Ascending aorta (tissue), 2 donors: ENCODE measurements around the gene ANKRD11. TPM values are rescaled to one million over a fixed set of nuclear protein-coding genes. Genes with fewer than 3 reads are reported as not detected.

Source experiments
- DNase-seq, 2 donors: peaks; one replicate each; pipeline ENCODE4 v3.0.0-alpha.2; 2019; ENCODE audit warnings: low spot score in 2 of 2
- H3K27ac ChIP-seq, 2 donors: fragments of 200-600 bp; sonication (generic); one replicate each; pipeline ENCODE4 v1.5.1; 2016 to 2017; ENCODE audit warnings: mild to moderate bottlenecking in 1 of 2
- H3K27me3 ChIP-seq: fragments of 200-600 bp; sonication (generic); one replicate; pipeline ENCODE4 v1.5.1; 2017
- H3K36me3 ChIP-seq, 2 donors: fragments of 200-600 bp; sonication (generic); one replicate each; pipeline ENCODE4 v1.5.1; 2016
- H3K4me1 ChIP-seq, 2 donors: fragments of 200-600 bp; sonication (generic); one replicate each; pipeline ENCODE4 v1.5.1; 2016 to 2017; ENCODE audit warnings: mild to moderate bottlenecking in 1 of 2
- H3K4me3 ChIP-seq, 2 donors: fragments of 200-600 bp; sonication (generic); one replicate each; pipeline ENCODE4 v1.5.1; 2016 to 2017; ENCODE audit warnings: mild to moderate bottlenecking in 1 of 2
- H3K9me3 ChIP-seq, 2 donors: fragments of 200-600 bp; sonication (generic); one replicate each; pipeline ENCODE4 v1.5.1; 2016
- intact Hi-C: fragments of 100-400 bp; cut with DNase I; formaldehyde crosslinking; loops from one replicate; pipeline ENCODE4 v1.15.1; 2023
- total RNA-seq: library from RNA; depleted of rRNA; stranded (reverse); fragments of >200 nt; gene quantifications from one replicate; pipeline ENCODE4 v1.1.0, GENCODE V29; 2016
- TF ChIP-seq, protein P1 (sequence below), 3 experiments: fragments of 200-600 bp in 2 of 3; fragments of 450-650 bp in 1 of 3; sonication (generic) in 2 of 3; IDR thresholded peaks; one replicate each; pipeline ENCODE4 v1.5.1; 2016 to 2019; ENCODE audit warnings: antibody characterized with exemption in 3 of 3, mild to moderate bottlenecking in 1 of 3, moderate library complexity in 1 of 3

Gene ANKRD11
- total RNA-seq, 1 donor from 2014 or later, result 124 TPM

DNA sequence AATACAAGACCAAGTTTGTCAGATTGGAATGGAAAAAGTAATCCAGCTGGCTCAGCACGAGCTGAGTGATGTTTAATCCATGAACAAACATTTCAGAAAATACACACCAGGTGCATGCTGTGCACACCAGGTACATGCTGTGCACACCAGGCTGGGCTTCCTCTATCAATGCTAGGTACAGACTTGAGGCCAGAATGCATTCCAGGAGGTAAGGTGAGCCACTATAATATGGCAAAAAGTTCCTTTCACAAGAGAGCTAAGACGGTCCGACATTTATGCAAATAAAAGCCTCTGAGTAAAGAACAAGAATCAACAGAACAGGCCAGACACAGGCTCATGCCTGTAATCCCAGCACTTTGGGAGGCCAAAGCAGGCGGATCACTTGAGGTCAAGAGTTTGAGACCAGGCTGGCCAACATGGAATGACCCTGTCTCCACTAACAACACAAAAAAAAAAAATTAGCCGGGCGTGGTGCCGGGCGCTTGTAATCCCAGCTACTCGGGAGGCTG lies 144.7 kb downstream of the ANKRD11 start:
- Histone ChIP-seq H3K4me3 (no peak overlapping the region), H3K4me1 (peaks cover 0 to 7% of the 10 kb centered on the region in 2 donors), H3K27ac (no peak overlapping the region), H3K36me3 (no peaks in the 10 kb centered on the region), H3K9me3 (no peaks in the 10 kb centered on the region), H3K27me3 (no peaks in the 10 kb centered on the region)
- no peak for DNase-seq
- intact Hi-C loops, result no loop called here
- TF ChIP-seq, protein P1, sequence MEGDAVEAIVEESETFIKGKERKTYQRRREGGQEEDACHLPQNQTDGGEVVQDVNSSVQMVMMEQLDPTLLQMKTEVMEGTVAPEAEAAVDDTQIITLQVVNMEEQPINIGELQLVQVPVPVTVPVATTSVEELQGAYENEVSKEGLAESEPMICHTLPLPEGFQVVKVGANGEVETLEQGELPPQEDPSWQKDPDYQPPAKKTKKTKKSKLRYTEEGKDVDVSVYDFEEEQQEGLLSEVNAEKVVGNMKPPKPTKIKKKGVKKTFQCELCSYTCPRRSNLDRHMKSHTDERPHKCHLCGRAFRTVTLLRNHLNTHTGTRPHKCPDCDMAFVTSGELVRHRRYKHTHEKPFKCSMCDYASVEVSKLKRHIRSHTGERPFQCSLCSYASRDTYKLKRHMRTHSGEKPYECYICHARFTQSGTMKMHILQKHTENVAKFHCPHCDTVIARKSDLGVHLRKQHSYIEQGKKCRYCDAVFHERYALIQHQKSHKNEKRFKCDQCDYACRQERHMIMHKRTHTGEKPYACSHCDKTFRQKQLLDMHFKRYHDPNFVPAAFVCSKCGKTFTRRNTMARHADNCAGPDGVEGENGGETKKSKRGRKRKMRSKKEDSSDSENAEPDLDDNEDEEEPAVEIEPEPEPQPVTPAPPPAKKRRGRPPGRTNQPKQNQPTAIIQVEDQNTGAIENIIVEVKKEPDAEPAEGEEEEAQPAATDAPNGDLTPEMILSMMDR (IDR thresholded peaks at IDR 0.05), result no peak

DNA sequence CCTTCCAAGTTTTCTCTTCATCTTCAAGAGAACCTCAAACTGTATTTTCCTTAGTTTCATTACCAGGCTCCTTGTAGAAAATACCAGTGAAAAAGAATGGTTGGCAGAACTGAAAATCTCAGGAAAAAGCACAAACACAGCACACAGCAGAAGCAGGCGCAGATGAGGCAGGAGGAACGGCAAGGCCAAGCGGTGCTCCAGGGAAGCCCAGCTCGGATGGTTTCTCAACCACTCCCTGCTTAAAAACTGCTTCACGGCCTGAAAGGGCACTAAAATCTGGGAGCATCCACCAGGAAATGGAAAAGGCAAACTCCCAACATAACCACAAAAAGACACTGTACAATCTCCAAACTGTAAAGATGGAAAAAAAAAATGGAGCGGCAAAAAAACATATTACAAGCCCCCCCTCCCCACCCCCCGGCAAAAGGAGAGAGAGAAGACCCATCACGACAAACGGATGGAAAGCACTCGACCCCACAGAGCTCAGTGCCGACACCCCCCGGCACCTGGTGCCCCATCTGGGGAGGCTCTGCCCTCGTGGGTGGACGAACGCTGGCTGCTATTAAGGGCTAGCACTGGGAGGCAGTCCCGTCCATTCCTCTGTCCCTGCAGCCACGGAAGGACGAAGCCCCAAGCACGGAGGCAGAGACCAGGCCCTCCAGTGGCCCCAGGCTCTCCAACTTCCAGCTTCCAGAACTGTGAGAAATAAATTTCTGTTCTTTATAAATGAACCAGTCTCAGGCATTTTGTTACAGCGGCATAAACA lies 145.3 kb downstream of the ANKRD11 start:
- Histone ChIP-seq H3K9me3 (no peaks in the 10 kb centered on the region), H3K27me3 (no peaks in the 10 kb centered on the region), H3K4me3 (no peak overlapping the region), H3K36me3 (no peaks in the 10 kb centered on the region), H3K27ac (no peak overlapping the region), H3K4me1 (peaks cover 0 to 7% of the 10 kb centered on the region in 2 donors)
- no peak for DNase-seq
- TF ChIP-seq, protein P1 (IDR thresholded peaks at IDR 0.05), result no peak
- intact Hi-C loops, result no loop called here

DNA sequence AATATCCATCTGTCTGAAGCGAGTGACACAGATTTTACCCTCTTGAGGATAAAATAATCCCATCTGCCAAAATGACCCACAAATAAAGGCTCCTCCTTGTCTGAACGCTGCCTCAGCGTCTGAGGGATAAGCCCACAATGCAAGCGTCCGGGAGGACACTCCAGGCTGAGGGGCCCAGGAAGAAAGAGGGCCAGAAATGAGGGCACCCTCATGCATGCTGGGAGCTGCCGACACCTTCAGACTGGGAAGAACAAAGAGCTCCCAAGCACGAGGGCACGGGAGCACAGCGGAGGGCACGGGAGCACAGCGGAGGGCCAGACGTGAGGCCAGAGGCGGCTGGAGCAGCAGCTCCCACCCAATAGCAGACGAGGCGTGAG lies 145.9 kb downstream of the ANKRD11 start:
- Histone ChIP-seq H3K27ac (no peak overlapping the region), H3K4me1 (peaks cover 0 to 7% of the 10 kb centered on the region in 2 donors), H3K36me3 (no peaks in the 10 kb centered on the region), H3K4me3 (no peak overlapping the region), H3K27me3 (no peaks in the 10 kb centered on the region), H3K9me3 (no peaks in the 10 kb centered on the region)
- DNase-seq, result no peak
- intact Hi-C loops, result no loop called here
- TF ChIP-seq, protein P1 (IDR thresholded peaks at IDR 0.05), result no peak

DNA sequence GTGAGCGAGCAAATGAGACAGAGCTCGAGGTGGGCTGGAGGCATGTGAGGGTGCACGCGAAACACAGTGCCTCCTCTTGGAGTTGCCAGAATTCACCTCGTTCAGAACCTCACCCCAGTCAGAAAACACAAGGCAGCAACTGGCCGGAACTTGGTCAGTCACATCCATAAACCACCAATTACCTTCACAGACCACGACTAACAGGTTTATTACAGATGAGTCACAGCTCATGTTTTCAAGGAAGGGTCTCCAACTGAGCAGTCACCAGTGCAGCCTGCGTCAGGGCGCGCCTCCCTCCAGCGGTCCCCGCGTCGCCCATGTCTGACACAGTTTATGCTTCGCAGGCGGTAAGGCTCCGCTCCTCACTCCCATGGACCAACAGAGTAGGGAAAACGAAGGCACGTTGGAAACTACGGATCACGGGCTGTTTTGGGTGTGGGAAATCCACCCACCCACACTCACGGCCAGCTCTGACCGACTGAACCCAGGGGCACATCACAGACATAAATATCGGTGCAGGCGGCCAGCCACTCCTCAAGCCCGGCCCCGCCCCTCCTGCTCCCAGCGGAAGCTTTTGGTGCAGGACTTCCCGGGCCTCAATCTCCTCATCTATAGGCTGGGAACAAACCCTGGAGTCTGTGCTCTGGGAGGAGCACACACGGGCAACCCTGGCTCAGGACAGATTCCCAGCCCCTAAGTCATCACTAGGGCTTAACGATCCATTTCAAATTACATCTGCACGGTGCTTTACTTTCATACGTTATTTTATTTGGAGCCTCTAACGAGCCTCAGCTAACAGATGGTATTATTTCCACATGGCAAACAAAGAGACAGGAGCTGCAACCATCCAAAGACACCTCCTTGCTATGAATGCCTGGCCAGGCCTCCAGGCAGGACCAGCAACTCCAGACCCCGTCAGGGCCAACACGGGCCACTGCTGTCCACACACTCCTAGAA lies 146.6 kb downstream of the ANKRD11 start:
- Histone ChIP-seq H3K4me1 (peaks cover 0 to 7% of the 10 kb centered on the region in 2 donors), H3K27ac (no peak overlapping the region)
- intact Hi-C loops, result no loop called here

More for the DNA sequence above, 146.6 kb downstream of the ANKRD11 start:
- TF ChIP-seq, protein P1 (IDR thresholded peaks at IDR 0.05), result no peak
- Histone ChIP-seq H3K4me3 (no peak overlapping the region), H3K27me3 (no peaks in the 10 kb centered on the region), H3K36me3 (no peaks in the 10 kb centered on the region), H3K9me3 (no peaks in the 10 kb centered on the region)
- DNase-seq, result no peak
